GM20431 (cell line): ENCODE results near the gene ADAM8.

Experiments
- in situ Hi-C: fragments of 300-500 bp; cut with MseI, MboI; formaldehyde crosslinking; loops from one replicate; pipeline ENCODE4 v1.15.0; 2020; ENCODE audit warnings: low sequenced_read_pairs; ENCODE audit not compliant: unreplicated experiment

The ADAM8 gene

DNA sequence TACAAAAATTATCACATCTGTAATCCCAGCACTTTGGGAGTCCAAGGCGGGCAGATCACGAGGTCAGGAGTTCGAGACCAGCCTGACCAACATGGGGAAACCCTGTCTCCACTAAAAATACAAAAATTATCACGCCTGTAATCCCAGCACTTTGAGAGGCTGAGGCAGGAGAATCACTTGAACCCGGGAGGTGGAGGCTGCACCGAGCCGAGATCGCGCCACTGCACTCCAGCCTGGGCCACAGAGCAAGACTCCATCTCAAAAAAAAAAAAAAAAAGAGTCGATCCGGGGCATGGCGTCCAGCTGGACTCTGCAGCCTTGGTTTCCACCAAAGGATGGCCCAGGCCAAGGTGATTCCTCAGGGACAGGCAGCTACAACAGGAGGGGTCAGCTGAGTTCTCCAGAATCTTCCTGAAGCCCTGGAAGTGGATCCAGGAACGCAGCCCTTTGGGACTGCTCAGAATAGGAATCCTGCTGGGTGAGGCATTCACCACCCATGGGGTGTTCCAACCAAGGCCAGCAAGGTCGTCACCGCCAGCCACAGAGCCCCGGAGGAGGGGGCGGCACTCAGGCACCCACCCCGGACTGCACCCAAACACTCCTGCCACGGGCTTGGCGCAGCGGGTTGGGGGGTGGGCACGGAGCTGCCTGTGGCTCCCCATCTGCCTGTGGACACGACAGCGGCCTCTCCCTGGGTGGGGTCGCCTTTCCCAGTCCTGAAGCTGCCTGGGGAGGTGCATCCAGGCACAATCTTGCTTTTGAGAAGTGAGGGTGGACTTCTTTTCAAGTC is 58.7 kb downstream of the ADAM8 start:
- in situ Hi-C loops, result no loop called here

DNA sequence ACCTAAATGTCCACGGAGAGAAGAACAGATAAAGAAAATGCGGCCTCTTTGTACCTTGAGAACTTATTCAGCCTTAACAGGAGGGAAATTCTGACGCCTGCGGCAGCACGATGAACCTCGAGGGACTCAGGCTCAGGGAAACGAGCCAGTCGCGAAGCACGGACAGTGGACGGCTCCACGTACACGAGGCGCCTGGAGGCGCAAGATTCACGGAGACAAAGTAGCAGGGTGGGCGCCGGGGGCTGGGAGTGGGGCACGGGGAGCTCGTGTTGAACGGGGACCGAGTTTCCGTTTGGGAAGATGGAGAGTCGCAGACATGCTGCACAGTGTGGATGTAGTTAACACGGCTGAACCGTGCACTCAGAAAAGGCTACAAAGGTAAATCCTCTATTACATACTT is 59.9 kb downstream of the ADAM8 start:
- in situ Hi-C loops, result no loop called here

DNA sequence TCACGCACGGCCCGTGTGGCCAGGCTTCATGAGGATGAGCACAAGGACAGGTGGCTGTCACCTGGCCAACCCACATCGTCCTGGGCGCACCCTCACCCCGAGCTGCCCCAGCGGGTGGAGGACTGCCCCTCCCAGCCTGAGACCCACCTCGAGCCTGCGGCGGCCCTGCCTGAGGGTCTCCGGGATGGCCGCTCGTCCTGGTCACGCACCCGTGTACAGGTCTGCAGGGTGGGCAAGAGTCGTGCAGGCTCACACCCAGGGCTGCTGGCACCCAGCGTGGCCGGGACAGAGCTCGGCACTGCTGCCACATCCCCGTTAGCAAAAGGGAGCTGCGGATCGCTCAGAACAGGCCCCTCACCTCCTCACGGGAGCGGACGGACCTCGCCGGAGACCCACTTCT is 61.1 kb downstream of the ADAM8 start:
- in situ Hi-C loops, result no loop called here

DNA sequence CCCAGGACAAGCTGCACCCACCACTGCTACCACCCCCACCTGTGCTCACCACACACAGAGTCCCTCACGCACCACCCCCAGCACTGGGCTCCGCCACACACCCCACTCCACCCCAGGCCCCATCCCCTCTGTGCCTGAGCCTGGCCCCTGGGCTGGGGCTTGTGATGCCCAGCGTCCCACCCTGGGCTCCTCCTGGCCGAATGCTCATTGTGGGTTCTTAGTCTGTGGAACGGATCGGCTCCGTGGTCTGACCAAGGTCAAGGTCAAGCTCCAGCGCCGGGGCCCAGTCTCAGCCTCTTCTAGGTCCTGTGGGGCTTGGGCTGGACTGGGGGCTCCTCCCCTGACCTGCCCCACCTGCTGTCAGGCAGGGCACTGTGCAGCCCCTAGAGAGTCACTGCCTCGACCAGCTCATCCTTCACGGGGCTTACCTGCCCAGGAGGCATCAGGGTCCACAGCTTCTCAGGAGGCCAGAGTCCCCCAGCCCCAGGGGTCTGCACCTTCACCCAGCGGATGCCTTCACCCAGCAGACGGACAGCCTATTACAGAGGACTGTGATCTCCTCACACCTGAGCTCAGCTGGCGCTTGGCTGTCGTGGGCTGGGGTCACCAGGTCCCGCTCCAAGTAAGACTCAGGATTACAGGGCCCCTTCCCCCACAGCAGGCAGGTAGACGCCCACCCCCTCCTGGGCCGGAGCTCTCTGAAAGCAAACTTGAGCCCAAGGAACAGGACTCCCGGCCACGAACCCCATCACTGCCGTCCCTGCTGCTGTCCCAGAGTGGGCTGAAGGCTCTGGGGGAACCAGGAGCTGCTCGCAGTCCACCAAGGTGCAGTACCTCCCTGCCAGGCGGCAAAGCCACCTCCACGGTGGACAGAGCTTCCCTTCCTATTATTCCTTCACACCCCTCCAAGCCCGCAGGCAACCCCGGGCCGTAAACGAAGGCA is 61.9 kb downstream of the ADAM8 start:
- in situ Hi-C loops, result no loop called here

DNA sequence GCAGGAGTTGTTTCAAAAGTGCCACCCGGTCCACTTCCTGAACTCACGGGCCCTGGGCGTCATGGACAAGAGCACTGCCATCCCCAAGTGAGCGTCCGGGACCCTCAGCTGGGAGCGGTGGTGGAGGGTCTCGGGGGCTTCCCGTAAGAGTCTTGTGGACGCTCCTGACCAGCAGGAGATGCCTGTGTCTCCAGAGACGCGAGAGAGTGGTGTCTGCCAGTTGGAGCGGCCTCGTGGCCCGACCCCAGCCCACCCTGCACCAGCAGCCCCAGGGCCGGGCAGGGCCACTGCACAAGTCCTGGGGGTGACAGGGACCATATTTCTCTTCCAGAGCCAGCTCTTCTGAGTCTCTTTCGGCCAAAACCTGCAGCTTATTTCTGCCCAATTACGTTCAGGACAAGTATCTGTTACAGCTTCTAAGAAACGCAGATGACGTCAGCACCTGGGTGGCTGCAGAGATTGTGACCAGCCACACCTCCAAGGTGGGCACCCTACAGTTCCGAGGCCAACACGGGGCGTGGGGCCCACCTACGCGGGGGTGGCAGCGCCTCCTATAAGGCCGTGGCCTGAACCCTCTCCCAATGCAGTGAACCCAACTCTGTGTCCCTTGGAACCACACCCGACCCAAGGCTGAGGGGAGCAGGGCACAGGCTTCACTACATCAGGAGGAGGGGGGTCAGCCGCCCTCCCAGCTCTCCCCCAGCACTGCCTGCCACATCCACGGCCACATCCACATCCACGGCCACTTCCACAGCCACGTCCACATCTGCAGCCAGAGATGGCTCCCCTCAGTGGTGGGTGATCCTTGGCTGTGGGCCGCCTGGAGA is 62.8 kb downstream of the ADAM8 start:
- in situ Hi-C loops, result no loop called here

DNA sequence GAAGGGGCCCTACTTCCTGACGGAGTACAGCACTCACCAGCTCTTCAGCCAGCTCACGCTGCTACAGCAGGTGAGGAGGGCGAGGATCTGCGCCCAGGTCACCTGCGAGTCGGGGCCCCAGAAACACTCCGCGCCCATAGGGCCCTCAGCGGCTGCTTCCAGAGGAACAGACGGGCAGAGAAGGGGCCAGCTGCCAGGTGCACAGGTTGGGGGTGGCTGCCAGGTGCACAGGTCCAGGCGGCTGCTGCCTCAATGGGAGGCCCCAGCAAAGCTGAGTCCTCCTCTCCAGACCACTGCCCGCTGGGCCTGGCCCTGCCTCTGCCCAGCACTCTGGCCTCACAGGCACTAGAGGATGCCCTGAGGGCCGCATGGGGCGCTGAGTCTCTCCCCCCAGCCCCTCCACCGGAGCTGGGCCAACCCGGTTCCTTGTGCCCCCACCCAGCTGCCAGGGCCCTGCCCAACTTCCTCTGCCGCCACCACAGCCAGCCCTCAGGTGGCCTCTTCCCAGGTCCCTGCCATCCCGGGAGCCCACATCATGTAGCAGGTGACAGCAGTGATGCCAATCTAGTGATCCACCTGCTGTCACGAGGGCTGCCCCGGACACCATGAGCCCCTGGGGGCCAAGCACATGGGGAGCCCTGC is 63.7 kb downstream of the ADAM8 start:
- in situ Hi-C loops, result no loop called here
